K562 (cell line): ENCODE results near the gene KBTBD12. TPM values are rescaled to one million over a fixed set of nuclear protein-coding genes. Genes with fewer than 3 reads are reported as not detected.

ENCODE experiments used
- ATAC-seq: fragments of 200-7000 bp; cut with Tn5 transposase; 3 replicates; pipeline ENCODE4 v1.9.1; 2020; ENCODE audit warnings: moderate library complexity
- BruUV-seq: library from RNA; stranded (reverse); fragments of 400-500 nt; replicated peaks from 2 replicates; lab custom pipeline; 2021; lab: Mats Ljungman, UMichigan
- CTCF ChIA-PET: fragments of 300-600 bp; formaldehyde crosslinking; extraction: SDS; loops from one replicate; lab custom pipeline; 2021; ENCODE audit warnings: low intra/inter-chr PET ratio; lab: Yijun Ruan, JAX
- POLR2A ChIA-PET: fragments of 300-600, 350-650 bp; sonication (Branson Sonifier 250); formaldehyde crosslinking; extraction: SDS; loops from one replicate; lab custom pipeline; 2021; ENCODE audit warnings: antibody characterized with exemption, inconsistent platforms; lab: Yijun Ruan, JAX
- DNase-seq, 4 experiments: peaks; one replicate each; pipeline versions ENCODE4 v3.0.0 to v3.0.0-alpha.2; 2011 to 2018; ENCODE audit warnings: low spot score in 3 of 4, mixed read lengths in 3 of 4; ENCODE audit errors: extremely low read depth in 1 of 4
- FAIRE-seq: peaks from 2 replicates; lab custom pipeline; 2011; peaks lifted over from hg19 to GRCh38; lab: Jason Lieb, UNC
- H2AFZ ChIP-seq: 2 replicates; pipeline ENCODE4 v1.6.0; 2011; ENCODE audit warnings: low read depth, low read length, control low read depth, inconsistent platforms
- H3K27ac ChIP-seq: fragments of 200-600 bp; 3 replicates; pipeline ENCODE4 v1.8.0; 2011; ENCODE audit warnings: low read depth, mild to moderate bottlenecking, control low read depth, inconsistent platforms, low read length, moderate library complexity, mixed read lengths; ENCODE audit errors: extremely low read depth
- H3K27me3 ChIP-seq, 2 experiments: fragments of 300-600 bp in 1 of 2; 2 replicates in 1 of 2; 3 replicates in 1 of 2; pipeline versions ENCODE4 v1.6.0 to v1.8.0; 2011; ENCODE audit warnings: inconsistent platforms in 2 of 2, low read length in 2 of 2, mild to moderate bottlenecking in 1 of 2, mixed read lengths in 1 of 2, moderate library complexity in 1 of 2; ENCODE audit not compliant: control insufficient read depth in 2 of 2, insufficient read depth in 2 of 2
- H3K36me3 ChIP-seq: fragments of 300-600 bp; 3 replicates; pipeline ENCODE4 v1.8.0; 2011; ENCODE audit warnings: mild to moderate bottlenecking, low read length, inconsistent platforms; ENCODE audit not compliant: control insufficient read depth, insufficient read depth
- H3K4me1 ChIP-seq, 2 experiments: fragments of 200-600 bp in 1 of 2; replicated peaks in 1 of 2; 2 replicates in 1 of 2; 3 replicates in 1 of 2; pipeline versions ENCODE4 v1.5.1 to v1.8.0; 2011; ENCODE audit warnings: inconsistent platforms in 2 of 2, low read length in 2 of 2, mild to moderate bottlenecking in 1 of 2, mixed read lengths in 1 of 2, moderate library complexity in 1 of 2; ENCODE audit not compliant: control insufficient read depth in 2 of 2, insufficient read depth in 2 of 2
- H3K4me2 ChIP-seq: 2 replicates; pipeline ENCODE4 v1.6.1; 2011; ENCODE audit warnings: low read length, control low read depth, inconsistent platforms, mixed read lengths; ENCODE audit not compliant: insufficient read depth
- H3K4me3 ChIP-seq: fragments of 200-600 bp; sonication (generic), shearing (Covaris generic); 2 replicates; pipeline ENCODE4 v1.5.1; 2016; ENCODE audit warnings: control low read depth, inconsistent platforms
- H3K79me2 ChIP-seq: fragments of 200-600 bp; 3 replicates; pipeline ENCODE4 v1.8.0; 2011; ENCODE audit warnings: low read length, inconsistent platforms; ENCODE audit not compliant: control insufficient read depth, insufficient read depth
- H3K9ac ChIP-seq, 2 experiments: 2 replicates each; pipeline versions ENCODE4 v1.6.0 to v1.6.1; 2011; ENCODE audit warnings: low read depth in 2 of 2, low read length in 2 of 2, control low read depth in 1 of 2, inconsistent platforms in 1 of 2, mild to moderate bottlenecking in 1 of 2, mixed read lengths in 1 of 2; ENCODE audit not compliant: insufficient read depth in 1 of 2
- H3K9me1 ChIP-seq: one replicate; pipeline ENCODE4 v1.6.0; 2011; ENCODE audit warnings: inconsistent platforms, mild to moderate bottlenecking, low read length, moderate library complexity; ENCODE audit not compliant: control insufficient read depth, insufficient read depth
- H3K9me3 ChIP-seq: replicated peaks from 2 replicates; pipeline ENCODE4 v1.5.1; 2011; ENCODE audit warnings: low read depth, low read length, inconsistent platforms; ENCODE audit not compliant: control insufficient read depth, insufficient read depth
- H4K20me1 ChIP-seq: replicated peaks from 2 replicates; pipeline ENCODE4 v1.6.1; 2011; ENCODE audit warnings: low read length, inconsistent platforms, mixed read lengths; ENCODE audit not compliant: control insufficient read depth, insufficient read depth
- CBFB ChIP-seq: sonication (generic); formaldehyde crosslinking; IDR thresholded peaks from 2 replicates; pipeline ENCODE4 v1.4.0; 2020; ENCODE audit warnings: mild to moderate bottlenecking, missing genetic modification reagents
- GATAD2B ChIP-seq: fragments of 450-650 bp; IDR thresholded peaks from 2 replicates; pipeline ENCODE4 v1.6.1; 2017; ENCODE audit warnings: mild to moderate bottlenecking, borderline replicate concordance
- KDM5B ChIP-seq: fragments of 200-600 bp; sonication (generic); IDR thresholded peaks from 2 replicates; pipeline ENCODE4 v1.6.1; 2012; ENCODE audit warnings: low read depth, mild to moderate bottlenecking, moderate library complexity, low read length, control low read depth, inconsistent platforms; ENCODE audit not compliant: insufficient replicate concordance
- NR2C1 ChIP-seq, 2 experiments: fragments of 450-650 bp; IDR thresholded peaks; 2 replicates each; pipeline ENCODE4 v1.6.1; 2017; ENCODE audit warnings: mild to moderate bottlenecking in 2 of 2, antibody characterized with exemption in 1 of 2, inconsistent platforms in 1 of 2, missing compliant biosample characterization in 1 of 2, missing genetic modification characterization in 1 of 2
- PHTF2 ChIP-seq: fragments of 250-450 bp; sonication (Bioruptor Pico); IDR thresholded peaks from 2 replicates; pipeline ENCODE4 v1.5.0; 2021; ENCODE audit warnings: mild to moderate bottlenecking
- RFX5 ChIP-seq: IDR thresholded peaks from 2 replicates; pipeline ENCODE4 v1.6.1; 2011; ENCODE audit warnings: low read depth, mild to moderate bottlenecking, improper control_type of control experiment, low read length
- STAT5A ChIP-seq: IDR thresholded peaks from 2 replicates; pipeline ENCODE4 v1.6.1; 2012; ENCODE audit warnings: low read length, inconsistent platforms, borderline replicate concordance
- TCF15 ChIP-seq: fragments of 250-450 bp; sonication (Bioruptor Pico); IDR thresholded peaks from 2 replicates; pipeline ENCODE4 v1.8.0; 2022; ENCODE audit warnings: moderate library complexity, mild to moderate bottlenecking, inconsistent platforms
- TFAP4 ChIP-seq: sonication (generic); formaldehyde crosslinking; IDR thresholded peaks from 2 replicates; pipeline ENCODE4 v1.8.0; 2022; ENCODE audit warnings: missing genetic modification reagents, mild to moderate bottlenecking, moderate library complexity, borderline replicate concordance
- TRIM25 ChIP-seq: fragments of 450-650 bp; IDR thresholded peaks from 2 replicates; pipeline ENCODE4 v1.7.0; 2016; ENCODE audit warnings: borderline replicate concordance
- ZNF124 ChIP-seq: sonication (generic); formaldehyde crosslinking; IDR thresholded peaks from 2 replicates; pipeline ENCODE4 v1.8.1; 2022; ENCODE audit warnings: missing genetic modification reagents
- ZNF586 ChIP-seq: fragments of 450-650 bp; formaldehyde crosslinking; conservative IDR thresholded peaks from 2 replicates; pipeline ENCODE4 v1.4.0; 2020; ENCODE audit warnings: mild to moderate bottlenecking, moderate library complexity
- ZNF639 ChIP-seq, 2 experiments: fragments of 200-800 bp in 1 of 2; sonication (Bioruptor generic) in 1 of 2; sonication (generic) in 1 of 2; formaldehyde crosslinking in 1 of 2; IDR thresholded peaks in 1 of 2; conservative IDR thresholded peaks in 1 of 2; 2 replicates each; pipeline versions ENCODE4 v1.5.0 to v1.6.1; 2016 to 2020; ENCODE audit warnings: missing compliant biosample characterization in 1 of 2, missing genetic modification characterization in 1 of 2, missing genetic modification reagents in 1 of 2
- WGBS: fragments of 100-300 bp; shearing (Covaris generic); methylation state at CpG from one replicate; pipeline ENCODE4 v1.1.6; 2016; ENCODE audit warnings: low coverage, mixed read lengths; ENCODE audit not compliant: insufficient coverage; ENCODE audit errors: missing lambda C conversion rate; 5-methylcytosine and 5-hydroxymethylcytosine counted together
- in situ Hi-C: fragments of 300-500 bp; cut with MboI; formaldehyde crosslinking; loops from 4 replicates; pipeline ENCODE4 v1.15.0; 2018; ENCODE audit warnings: inconsistent platforms, mixed read lengths
- intact Hi-C: fragments of 100-400 bp; cut with micrococcal nuclease; formaldehyde crosslinking; loops from 2 replicates; pipeline ENCODE4 v1.14.2; 2022
- polyA plus RNA-seq, 8 experiments: library from polyadenylated mRNA; depleted of rRNA in 4 of 8; stranded (reverse) in 5 of 8; unstranded in 3 of 8; fragments of >200 nt; fragmentation: Nextera tagmentation in 2 of 8; fragmentation: Illumina TruSeq in 1 of 8; extraction: Ambion mirVana in 2 of 8; extraction: Trizol in 1 of 8; gene quantifications; 2 replicates each; pipeline versions ENCODE4 v1.2.1 to v1.2.3, GENCODE V29; 2011 to 2014; ENCODE audit warnings: inconsistent platforms in 1 of 8, missing spikeins in 1 of 8
- total RNA-seq, 7 experiments: library from RNA; depleted of rRNA in 6 of 7; stranded (reverse); fragments of >200 nt in 6 of 7; fragmentation: Illumina TruSeq in 2 of 7; extraction: Trizol in 2 of 7; gene quantifications; 2 replicates each; pipeline versions ENCODE4 v1.2.1 to v1.2.3, GENCODE V29; 2011 to 2021; ENCODE audit warnings: low replicate concordance in 1 of 7

KBTBD12 gene
- total and polyA plus RNA-seq, 9 of the 15 experiments (the other 6 are each of a cell fraction or from before 2014, with no cell fraction given): not detected

GRCh38 chr3:127888156-127888555 is 26.9 kb upstream of the KBTBD12 start:
- BruUV-seq: no TSS peak
- no peaks in the 10 kb centered on the region for H3K9me3 ChIP-seq
- intact Hi-C loops: no loop called here
- 0% methylated on average over 4 of the region's 4 CpGs for WGBS
- in situ Hi-C loops: no loop called here
- H3K9ac ChIP-seq: no peak overlapping the region
- TF ChIP-seq ZNF639 (CRISPR knock-in tag; conservative IDR thresholded peaks at IDR 0.05 in 1 of 2, IDR thresholded peaks at IDR 0.05 in 1 of 2) (no peak), RFX5 (no peak), GATAD2B (no peak), KDM5B (no peak), NR2C1 (IDR thresholded peaks at IDR 0.05) (no peak), NR2C1 (tag; IDR thresholded peaks at IDR 0.05) (no peak), PHTF2 (CRISPR knock-in tag) (no peak), CBFB (CRISPR knock-in tag) (no peak), TFAP4 (CRISPR knock-in tag) (no peak), ZNF586 (CRISPR knock-in tag) (no peak), TCF15 (CRISPR knock-in tag) (no peak), STAT5A (no peak), TRIM25 (no peak), ZNF124 (CRISPR knock-in tag) (no peak)
- peaks cover 0 to 3% of the 10 kb centered on the region in 2 experiments; a peak in 2 of 5 replicates for H3K4me1 ChIP-seq
- H3K27me3 ChIP-seq: peaks cover 0 to 11% of the 10 kb centered on the region in 2 experiments; a peak in 3 of 5 replicates
- ATAC-seq: no peak
- no peaks in the 10 kb centered on the region for H3K36me3 ChIP-seq
- DNase-seq: no peak
- CTCF ChIA-PET: no interaction called here
- H3K4me2 ChIP-seq: no peak overlapping the region
- no peaks in the 10 kb centered on the region for H3K9me1 ChIP-seq
- H4K20me1 ChIP-seq: no peaks in the 10 kb centered on the region
- POLR2A ChIA-PET: no interaction called here
- H2AFZ ChIP-seq: no peak overlapping the region
- no peak overlapping the region for H3K27ac ChIP-seq
- no peak overlapping the region for H3K4me3 ChIP-seq
- no peaks in the 10 kb centered on the region for H3K79me2 ChIP-seq
- FAIRE-seq: no peak
